AML-193 (cell line): Measurements from ENCODE around the gene RACK1.

Experiments used
- DNase-seq, 2 experiments: peaks; one replicate each; lab custom pipeline; 2025; lab: John Stamatoyannopoulos, UW

RACK1 gene

DNA sequence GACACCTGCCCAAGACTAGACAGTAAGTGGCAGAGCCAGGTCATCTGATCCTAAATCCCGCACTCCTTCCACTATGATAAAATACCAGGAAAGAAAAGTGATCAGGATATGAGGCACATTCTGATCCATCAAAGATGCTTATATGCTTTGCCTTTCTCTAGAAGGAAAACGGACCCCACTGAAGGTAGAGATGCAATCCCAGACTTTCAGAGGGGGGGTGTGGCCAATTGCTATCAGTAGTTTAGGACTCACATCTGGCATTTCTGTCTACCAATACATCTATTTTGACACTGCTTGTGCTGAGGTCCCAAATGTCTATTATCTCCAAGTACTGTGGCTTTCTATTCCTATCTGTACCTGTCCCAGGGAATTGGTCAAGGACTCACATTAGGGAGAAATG is 15.6 kb upstream of the RACK1 start:
- DNase-seq: no peak

DNA sequence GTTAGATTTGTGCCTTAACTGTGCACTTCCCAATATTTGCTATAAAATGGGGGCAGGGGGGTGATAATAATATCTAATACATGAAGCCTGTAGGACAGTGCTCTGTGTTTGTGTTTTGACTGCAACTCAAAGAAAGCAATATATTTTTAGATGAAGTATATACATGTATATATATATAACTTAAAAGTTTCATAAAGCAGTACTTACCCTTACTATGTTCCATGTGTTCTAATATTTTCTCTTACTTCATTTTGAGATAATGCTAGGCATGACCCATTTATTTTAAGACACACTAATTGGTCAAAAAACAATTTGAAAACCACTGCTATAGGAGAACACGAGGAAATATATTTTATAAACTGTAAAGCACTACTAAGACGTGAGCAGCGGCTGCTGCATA is 14.9 kb upstream of the RACK1 start:
- no peak for DNase-seq

DNA sequence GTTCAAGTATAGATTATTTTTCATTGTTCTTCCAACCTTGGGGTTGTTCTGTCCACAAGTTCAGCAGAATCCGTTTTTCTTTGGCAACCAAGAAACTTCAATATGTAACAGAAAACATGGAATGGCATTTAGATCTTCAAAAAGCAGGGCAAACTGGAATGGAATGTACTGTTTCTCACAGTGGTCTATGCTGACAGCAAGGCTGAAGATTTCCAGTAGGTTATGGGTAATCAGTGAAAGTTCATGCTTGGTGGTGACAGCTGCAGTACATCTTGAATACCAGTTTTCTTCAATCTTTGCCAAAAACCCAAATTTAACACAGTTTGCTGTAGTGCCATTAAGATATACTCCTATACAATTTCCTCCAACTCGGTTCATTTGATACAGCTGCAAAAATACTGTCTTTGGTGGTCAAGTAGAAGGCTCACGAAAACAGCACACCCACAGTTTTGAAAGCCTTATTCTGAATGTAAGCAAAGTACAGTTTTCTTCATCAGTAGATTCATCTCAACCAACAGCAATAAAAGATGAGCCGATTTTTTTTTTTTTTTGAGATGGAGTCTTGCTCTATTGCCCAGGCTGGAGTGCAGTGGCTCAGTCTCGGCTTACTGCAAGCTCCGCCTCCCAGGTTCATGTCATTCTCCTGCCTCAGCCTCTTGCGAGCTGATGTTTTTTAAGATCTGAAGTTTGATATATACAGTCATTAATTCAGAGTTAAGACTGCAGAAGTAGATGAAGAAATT is 12.3 kb upstream of the RACK1 start:
- DNase-seq: no peak

DNA sequence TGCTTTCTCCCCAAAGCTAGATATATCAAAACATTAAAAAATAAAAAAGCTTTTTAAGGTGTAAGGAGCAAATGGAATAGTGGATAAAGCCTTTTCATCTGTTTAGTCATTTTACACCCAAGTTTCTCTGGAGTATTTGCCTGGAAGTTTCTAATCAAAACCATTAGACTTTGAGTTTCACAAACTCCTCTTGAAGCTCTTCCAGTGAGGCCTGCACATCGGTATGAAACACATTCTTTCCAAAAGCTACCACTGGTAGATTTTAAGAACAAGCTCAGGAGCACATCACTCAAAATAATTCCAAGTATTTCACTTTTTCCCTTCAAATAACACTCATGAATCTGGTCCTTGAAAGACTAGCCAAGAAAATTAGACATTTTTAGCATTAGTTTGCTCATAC is 11.6 kb upstream of the RACK1 start:
- DNase-seq: no peak

DNA sequence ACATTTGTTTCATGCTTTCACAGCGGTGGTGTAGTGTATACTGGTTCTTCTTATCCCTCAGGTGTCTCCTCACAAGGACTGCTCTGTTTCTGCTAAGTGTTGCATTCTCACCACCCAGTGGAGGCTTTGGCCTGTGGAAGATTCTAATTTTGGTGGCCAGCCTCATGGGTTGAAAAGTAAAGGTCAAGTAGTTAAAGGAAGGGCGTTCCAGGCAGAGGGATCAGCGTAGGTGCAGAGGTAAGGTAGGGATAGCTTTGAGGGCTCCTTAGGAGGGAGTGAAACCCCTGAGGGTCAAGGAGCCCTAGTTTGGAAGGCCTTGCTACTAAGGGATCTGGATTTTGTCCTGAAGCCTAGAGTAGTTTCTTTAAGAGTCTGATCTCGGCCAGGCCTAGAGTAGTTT is 4.6 kb upstream of the RACK1 start:
- DNase-seq: no peak

DNA sequence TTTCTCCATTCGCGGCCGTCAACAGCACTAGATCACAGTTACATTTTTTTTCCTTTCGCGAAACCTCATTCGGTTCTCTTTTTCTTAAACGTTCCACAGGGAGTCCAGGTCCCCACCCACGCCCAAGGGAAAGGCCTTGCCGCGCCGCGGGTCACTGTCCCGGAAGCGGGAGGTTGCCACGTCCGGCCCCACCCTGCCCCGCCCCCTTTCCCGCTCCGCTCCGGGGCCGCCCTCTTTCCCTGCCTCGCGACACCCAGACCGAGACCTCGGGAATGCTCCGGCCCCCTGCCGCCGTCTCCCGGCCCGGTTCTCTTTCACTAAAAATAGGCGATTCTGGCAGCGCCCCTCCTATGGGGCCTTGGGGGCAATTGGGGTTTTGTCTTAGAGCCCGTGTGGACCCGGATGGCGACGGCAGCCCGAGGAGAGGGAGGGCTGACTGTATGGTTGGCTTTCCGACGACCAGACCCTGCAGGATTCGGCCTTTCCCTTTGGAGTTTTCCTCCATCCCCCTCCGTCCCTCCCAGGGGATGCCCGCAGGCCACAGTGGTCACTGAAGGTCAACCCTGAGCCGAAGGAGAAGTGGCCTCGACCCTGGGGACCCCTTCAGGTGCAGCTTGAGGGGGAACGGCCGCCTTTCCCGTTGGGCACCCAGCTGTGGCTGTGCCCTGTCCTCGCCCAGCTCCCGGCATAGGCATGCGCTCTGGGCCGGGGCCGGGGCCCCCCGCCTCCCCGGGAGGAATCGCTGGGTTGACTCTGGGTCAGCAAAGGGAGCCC is 2.8 kb upstream of the RACK1 start:
- no peak for DNase-seq

DNA sequence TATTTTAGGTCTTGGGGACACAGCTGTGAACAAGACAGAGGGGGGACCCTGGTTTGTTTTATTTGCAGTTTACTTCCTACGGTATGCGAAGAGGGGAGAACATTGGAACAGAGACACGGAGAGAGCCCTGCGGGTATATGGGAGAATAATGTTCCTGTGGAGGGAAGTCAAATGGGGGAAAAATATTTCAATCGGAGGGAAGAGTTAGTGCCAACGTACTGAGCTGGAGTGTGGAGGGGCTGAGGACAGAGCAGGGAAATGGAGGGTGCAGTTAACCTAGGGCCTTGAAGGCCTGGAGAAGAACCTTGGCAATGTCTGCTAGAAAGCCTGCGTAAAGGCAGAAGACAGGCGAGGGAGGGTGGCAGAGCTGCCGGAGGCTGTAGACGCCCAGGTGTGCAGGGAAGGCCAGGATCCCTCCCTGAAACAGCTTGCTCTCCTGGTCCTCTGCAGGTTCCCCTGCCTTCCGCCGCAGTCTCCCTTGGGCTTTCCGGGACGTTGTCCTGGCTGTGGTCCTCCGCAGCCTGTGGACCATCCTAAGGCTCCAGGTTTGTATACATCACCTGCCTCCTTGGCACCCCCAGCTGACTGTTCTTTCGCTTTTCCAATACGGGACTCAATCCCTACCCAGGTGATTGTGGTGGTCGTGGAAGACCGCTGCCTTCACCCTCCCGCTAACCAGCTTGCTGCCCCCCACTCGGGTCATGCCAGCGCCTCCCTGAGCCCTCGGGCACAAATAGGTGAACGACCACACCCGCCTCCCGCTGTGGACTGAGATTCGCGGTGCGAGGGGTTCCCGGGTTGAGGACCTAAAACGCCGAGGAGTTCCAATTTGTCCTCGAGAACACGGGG is 1.9 kb upstream of the RACK1 start:
- DNase-seq: no peak

DNA sequence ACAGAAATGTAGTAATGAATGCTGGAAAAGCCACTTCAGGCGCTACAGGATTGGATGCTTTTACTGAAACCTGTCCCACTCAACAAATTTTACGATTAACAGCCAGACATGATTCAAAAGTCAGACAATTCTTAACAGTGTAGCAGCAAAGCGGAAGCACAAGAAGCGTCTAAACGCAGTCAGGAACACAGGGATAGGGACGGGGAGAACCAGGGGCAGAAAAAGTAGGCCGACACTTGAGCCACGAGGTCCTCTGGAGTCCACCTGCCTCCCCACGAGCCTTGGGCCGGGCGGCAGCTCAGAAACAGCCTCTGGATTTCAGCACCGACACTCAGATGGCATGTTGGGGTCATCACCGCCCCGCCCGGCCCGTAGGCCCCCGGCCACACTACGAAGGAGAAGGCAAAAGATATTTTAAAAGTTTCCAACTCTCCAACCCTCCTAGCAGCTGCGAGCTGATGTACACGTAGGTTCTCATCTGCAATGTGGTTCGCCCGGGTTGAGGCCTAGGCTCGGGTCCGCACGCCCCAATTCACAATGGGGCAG is 615 bp downstream of the RACK1 start:
- no peak for DNase-seq

DNA sequence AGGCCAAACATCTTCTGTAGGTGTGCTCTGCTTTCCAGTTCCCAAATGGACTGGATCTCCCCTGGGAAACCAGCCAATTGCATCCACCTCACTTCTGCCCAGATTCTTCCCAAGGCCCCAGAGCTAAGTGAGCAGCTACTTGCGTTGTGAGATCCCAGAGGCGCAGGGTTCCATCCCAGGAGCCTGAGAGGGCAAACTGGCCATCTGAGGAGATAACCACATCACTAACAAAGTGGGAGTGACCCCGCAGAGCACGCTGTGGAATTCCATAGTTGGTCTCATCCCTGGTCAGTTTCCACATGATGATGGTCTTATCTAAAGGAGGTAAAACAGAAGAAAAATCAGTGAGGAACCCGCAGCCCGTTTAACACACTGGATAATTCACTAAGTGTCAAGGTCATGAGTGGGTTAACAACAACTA is 1.7 kb downstream of the RACK1 start:
- DNase-seq: no peak

DNA sequence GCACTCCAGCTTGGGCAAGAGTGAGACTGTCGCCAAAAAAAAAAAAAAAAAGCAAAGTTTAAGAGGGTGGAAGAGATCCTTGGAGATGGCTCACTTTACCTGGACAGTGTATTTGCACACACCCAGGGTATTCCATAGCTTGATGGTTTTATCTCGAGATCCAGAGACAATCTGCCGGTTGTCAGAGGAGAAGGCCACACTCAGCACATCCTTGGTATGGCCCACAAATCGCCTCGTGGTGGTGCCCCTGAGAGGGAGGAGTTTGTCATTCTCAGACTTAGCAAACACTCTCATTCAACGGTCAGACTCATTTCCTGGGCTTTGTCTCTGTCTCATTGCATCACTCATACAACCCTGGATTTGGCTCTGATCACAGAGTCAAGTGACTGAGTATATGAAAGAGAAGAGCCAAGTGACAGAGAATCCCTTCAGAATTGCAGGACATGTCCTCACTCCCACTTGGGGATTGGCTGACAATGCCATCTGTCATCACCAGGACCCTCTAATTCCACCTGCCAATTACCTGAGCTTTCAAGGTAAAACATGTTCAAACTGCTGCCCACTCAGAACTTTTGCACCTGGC is 2.2 kb downstream of the RACK1 start:
- no peak for DNase-seq

DNA sequence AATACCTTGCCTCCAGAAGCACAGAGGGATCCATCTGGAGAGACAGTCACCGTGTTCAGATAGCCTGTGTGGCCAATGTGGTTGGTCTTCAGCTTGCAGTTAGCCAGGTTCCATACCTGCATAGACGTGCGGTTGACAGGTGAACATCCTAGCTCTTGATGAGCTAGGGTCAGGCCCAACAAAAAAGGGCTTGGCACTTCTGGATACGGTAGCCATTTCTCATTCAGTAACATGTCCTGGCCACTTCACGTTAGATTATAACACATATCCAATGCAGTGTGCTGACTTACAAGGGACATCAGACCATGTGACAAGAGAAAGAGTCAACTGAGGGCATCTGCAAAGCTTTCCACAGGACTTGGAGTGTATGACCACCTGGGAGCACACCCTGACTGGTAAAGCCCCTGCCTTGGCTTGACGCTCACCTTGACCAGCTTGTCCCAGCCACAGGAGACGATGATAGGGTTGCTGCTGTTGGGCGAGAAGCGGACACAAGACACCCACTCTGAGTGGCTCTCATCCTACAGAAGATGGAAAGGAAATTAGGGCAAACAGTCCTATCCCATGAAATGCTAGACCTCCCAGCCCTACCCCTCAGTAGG is 4.5 kb downstream of the RACK1 start:
- no peak for DNase-seq

DNA sequence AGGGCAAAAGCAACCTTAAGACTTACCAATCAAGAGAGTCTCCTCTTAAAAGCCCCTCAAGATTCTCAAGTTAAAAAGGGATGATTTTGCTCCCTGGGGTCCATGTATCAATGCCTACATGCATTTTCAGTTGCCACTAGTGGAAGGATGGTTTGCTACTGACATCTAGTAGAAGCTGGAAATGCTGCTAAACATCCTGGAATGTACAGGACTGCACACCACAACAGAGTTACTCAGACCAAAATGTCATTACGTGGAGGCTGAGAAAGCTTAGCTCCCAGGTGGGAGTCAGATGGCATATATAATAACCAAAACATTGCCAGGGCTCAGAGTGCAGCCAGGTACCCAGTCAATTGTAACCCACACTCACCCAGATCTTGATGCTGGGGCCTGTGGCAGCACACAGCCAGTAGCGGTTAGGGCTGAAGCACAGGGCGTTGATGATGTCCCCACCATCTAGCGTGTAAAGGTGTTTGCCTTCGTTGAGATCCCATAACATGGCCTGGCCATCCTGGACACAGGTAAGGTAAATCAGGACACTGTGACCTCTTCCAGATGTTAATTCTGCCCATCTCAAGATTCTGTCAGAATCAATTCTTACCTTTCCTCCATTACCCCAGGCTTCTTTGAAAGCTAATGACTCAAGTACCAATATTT is 5.8 kb downstream of the RACK1 start:
- no peak for DNase-seq

DNA sequence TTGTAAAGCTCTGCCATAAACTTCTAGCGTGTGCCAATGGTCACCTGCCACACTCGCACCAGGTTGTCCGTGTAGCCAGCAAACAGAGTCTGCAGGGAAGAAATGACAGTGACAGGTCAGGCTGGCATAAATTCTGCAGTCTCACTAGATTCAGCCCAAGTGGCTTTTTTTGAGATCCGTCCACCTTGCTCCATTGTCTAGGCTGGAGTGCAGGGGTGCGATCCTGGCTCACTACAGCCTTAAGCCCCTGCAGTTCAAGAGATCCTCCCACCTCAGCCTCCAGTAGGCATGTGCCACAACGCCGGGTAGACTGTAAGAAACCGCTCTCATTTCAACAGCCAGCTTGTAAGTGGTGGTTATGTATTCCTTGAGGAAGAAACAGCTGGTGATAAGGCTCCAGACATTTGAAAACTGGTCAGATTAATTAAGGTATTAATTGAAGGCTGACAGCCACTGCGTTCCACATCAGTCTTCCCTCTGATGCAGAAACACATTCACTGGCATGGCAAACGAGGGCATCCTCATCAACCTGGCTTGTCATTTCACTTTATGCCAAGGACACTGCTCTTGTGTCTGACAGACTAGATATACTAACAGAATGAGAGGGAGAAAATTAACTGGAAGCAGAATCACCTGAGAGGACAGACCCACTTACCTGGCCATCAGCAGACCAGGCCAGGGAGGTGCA is 6.6 kb downstream of the RACK1 start:
- DNase-seq: no peak

DNA sequence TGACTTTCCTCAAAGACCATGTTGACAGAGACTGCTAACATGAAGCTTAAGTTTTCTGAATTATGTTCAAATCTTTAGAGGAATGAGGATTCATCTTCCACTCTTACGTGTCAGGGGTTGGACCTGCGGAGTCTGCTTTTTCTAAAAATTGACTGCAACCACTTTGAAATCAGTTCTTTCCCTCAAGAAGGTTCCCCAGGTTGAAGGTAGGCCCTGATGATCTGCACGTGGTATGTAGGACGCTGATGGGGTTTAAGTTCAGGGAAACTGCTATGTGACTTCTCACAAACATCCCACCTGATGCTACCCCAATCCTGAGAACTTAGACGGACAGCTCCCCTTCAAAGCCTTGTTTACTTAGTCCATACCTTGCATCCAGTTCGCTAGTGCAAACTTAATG is 7.2 kb downstream of the RACK1 start:
- no peak for DNase-seq

DNA sequence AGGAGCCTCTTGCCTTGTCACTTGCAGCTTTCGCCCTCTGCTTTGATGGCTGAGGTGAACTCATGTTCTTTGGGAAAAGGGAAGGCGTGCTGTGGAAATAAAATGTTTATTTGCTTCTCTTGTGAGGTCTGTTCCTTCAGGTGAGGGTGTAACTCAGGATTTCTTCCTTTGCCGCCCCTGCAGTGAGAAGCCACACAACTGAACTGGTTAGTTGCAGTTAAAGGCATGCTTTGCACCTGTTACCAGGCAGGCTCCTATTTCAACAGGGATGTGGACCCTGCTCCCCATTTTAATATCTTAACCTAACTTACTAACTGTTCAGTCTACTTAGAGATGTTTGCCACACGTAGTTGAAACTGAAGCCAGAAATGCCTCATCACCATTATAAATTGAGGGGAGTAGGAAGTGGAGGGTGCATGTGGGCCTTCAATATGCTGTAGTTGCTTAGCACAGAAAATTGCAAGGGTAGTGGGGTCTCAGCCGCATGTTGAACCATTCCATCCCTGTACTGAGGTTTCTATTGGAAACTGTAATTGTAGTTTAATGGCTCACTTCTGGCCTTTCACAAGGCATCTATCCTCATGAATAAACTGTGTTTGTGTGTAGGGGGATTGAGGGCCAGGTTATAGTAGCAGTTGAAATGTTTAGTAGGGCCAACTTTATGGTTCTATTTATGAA is 7.9 kb downstream of the RACK1 start:
- DNase-seq: no peak

DNA sequence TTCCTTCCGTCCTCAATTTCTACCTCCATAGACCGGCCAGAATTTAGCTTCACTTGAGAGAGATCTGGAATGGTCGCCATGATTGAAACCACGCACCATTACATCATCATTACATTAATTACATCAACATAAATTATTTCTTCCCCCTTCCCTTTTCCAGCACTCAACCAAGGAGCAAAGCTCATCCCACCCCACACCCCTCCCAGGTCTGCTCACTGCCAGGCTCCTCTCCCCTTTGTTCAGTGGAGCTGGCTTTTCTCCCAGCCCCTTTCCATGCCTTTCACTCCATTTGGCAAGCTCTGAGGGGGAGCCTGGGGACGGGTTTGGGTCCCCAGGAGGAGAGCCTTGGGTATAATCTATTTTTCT is 8.4 kb downstream of the RACK1 start:
- no peak for DNase-seq

DNA sequence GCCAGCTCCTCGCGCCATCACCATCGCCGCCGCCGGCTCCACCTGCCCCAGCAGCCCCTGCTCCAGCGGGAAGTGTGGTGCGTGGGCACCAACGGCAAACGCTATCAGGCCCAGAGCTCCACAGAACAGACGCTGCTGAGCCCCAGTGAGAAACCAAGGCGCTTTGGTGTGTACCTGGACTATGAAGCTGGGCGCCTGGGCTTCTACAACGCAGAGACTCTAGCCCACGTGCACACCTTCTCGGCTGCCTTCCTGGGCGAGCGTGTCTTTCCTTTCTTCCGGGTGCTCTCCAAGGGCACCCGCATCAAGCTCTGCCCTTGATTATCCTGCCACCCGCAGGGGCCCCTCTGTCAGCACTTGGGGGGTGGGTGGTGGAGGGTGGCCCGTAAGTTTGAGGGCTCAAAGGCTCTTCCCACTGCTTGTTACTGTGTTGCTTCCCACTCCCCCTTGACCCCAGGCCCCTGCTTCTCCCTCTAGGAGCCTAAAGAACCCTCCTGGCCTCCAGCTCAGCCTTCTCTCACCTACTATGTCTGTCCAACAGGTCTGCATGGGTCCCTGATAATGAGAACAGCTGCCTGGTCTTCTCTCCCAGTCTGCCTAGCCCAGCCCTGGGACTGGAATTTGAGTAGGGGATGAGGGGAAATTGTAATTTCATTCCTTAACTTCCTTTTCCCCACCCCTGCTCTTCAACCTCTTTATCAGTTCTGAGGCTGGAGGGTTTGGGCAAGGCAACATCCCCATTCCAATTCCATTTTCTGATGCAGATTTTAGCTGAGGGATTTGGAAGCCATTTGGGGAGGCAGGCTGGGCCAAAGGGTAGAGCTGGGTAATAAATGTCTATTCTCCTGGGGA is 9.0 kb downstream of the RACK1 start:
- DNase-seq: no peak

DNA sequence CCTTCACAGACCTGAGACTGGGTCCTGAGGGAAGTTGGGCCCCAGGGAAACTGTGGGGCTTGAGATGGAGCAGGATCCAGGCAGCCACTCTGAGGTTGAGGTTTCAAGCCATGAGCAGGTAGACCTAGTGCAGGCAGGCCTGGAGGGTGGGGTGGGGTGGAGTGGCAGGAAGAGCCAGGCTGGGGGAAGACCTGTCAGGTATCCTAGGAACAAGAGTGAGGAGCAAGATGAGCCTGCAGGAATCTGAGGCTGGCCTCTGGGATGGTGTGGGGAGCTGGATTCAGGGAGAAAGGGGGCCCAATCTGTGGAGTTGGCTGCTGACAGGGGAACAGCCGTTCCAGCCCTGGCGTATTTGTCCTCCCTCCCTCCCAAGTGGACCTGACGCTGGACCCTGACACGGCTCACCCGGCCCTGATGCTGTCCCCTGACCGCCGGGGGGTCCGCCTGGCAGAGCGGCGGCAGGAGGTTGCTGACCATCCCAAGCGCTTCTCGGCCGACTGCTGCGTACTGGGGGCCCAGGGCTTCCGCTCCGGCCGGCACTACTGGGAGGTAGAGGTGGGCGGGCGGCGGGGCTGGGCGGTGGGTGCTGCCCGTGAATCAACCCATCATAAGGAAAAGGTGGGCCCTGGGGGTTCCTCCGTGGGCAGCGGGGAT is 9.8 kb downstream of the RACK1 start:
- no peak for DNase-seq
